Body of pancreas (tissue), 4 donors: ENCODE measurements around the gene FABP1.

ENCODE experiments used
- CTCF ChIP-seq, 7 experiments: fragments of 450-650 bp in 4 of 7; fragments of 200-600 bp in 3 of 7; sonication (generic) in 3 of 7; IDR thresholded peaks; one replicate each; pipeline ENCODE4 v1.5.1; 2016 to 2019; ENCODE audit warnings: antibody characterized with exemption in 7 of 7
- POLR2A ChIP-seq, 3 donors: fragments of 450-650 bp; IDR thresholded peaks; one replicate each; pipeline ENCODE4 v1.6.1; 2016; ENCODE audit warnings: antibody characterized with exemption in 3 of 3, mild to moderate bottlenecking in 2 of 3

DNA sequence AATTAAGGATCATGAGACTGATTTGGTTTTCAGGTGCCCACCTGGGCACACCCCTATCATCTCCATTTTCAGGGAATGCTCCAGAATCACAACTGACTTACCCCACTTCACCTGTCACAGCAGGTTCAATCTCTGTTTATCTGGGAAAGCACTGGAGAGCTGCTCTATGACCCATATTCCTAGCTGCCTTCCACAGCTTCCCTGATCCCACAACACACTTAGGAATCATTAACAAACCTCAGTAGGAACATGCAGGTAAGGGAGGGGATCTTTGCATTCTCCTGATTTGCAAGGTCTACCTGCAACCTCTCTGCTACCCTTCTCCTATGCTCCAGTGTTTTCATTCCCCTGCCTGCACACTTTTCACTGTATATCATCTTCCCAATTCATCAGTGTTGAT lies 18.7 kb upstream of the FABP1 start:
- no peak for TF ChIP-seq CTCF (IDR thresholded peaks at IDR 0.05)
- no peak for TF ChIP-seq POLR2A (IDR thresholded peaks at IDR 0.05)
